ENCODE results near the gene MICU1. TPM values are rescaled to one million over a fixed set of nuclear protein-coding genes. Genes with fewer than 3 reads are reported as not detected.

Gene MICU1
- total RNA-seq, 2 experiments from 2014 or later, result 41.2 to 41.7 TPM

GRCh38 chr10:72587568-72587967, 38.3 kb downstream of the MICU1 start:
- Mint-ChIP-seq H3K27me3 (no peaks in the 10 kb centered on the region), H3K9me3 (peaks cover 4% of the 10 kb centered on the region), H3K36me3 (peaks cover 7% of the 10 kb centered on the region), H3K4me3 (no peak overlapping the region), H3K4me1 (ENCODE audit: low read depth) (peaks cover 17% of the 10 kb centered on the region), H3K27ac (no peak overlapping the region)
- CTCF ChIA-PET, result no interaction called here
- no peak for DNase-seq
- POLR2A ChIA-PET, result no interaction called here
- intact Hi-C loops (cut with micrococcal nuclease), result no loop called here

- no peaks in the 10 kb centered on the region for H3K4me1 Mint-ChIP-seq (ENCODE audit: low read depth)
- H3K36me3 Mint-ChIP-seq, result no peaks in the 10 kb centered on the region
- no peaks in the 10 kb centered on the region for H3K9me3 Mint-ChIP-seq
- CTCF ChIA-PET, result no interaction called here
- no peak for DNase-seq
- H3K27me3 Mint-ChIP-seq, result no peaks in the 10 kb centered on the region
- intact Hi-C loops (cut with micrococcal nuclease), result no loop called here
- H3K4me3 Mint-ChIP-seq, result no peak overlapping the region
- H3K27ac Mint-ChIP-seq, result no peak overlapping the region
- POLR2A ChIA-PET, result no interaction called here
These were observed 51.2 kb downstream of the MICU1 start for GRCh38 chr10:72574636-72575035.

GRCh38 chr10:72573079-72573478, 52.8 kb downstream of the MICU1 start:
- no peaks in the 10 kb centered on the region for H3K27me3 Mint-ChIP-seq
- H3K4me3 Mint-ChIP-seq, result no peak overlapping the region
- no peak overlapping the region for H3K27ac Mint-ChIP-seq
- ChIA-PET POLR2A (no interaction called here), CTCF (no interaction called here)
- DNase-seq, result no peak
- no peaks in the 10 kb centered on the region for H3K4me1 Mint-ChIP-seq (ENCODE audit: low read depth)
- intact Hi-C loops (cut with micrococcal nuclease), result no loop called here
- H3K9me3 Mint-ChIP-seq, result no peaks in the 10 kb centered on the region
- H3K36me3 Mint-ChIP-seq, result no peaks in the 10 kb centered on the region

DNA sequence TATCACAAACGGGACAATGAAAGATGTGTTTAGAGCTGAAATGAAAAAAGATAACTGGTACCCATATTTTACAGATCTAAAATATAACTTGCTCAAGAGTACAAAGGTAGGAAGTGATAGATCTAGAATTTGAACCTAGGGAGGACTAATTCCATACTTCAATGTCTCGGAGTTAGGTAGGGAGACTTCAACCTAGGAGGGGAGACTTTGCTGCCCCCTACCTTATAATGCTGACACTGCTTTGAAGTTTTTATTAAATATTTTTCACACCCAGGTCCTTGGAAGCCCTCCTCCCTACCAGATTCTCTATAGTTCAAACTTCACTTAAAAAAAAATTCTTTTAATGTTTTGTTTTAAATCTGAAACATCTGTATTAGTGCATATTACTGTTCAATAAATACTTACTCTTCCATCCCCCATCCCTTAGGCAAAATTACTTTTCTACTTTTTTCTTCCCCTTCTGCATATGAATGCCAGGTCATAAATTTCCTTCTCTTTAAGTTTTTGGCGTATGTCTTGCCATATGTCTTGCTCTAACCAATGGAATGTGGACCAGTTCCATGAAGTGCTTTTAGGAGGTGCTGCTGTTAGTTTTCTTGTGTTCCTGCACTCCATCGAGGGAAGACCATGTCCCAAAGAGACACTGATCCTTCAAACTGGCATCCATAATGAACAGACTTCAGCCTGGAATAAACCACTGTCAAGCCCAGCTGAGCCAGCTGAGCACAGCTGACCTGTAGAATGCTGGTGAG, 57.8 kb downstream of the MICU1 start:
- Mint-ChIP-seq H3K4me3 (no peak overlapping the region), H3K27ac (no peak overlapping the region), H3K9me3 (no peaks in the 10 kb centered on the region), H3K36me3 (peaks cover 18% of the 10 kb centered on the region), H3K27me3 (no peaks in the 10 kb centered on the region), H3K4me1 (ENCODE audit: low read depth) (peaks cover 16% of the 10 kb centered on the region)
- ChIA-PET POLR2A (no interaction called here), CTCF (interaction anchor here (0.9 to 1.2 kb wide), 2 partner anchors 12 to 203 kb away, joined by 3 read pairs; no protein-coding TSS in a partner anchor)
- intact Hi-C loops (cut with micrococcal nuclease), result loop anchor here (2.0 kb wide), 1 partner anchor 203 kb away; no protein-coding TSS in a partner anchor
- no peak for DNase-seq

DNA sequence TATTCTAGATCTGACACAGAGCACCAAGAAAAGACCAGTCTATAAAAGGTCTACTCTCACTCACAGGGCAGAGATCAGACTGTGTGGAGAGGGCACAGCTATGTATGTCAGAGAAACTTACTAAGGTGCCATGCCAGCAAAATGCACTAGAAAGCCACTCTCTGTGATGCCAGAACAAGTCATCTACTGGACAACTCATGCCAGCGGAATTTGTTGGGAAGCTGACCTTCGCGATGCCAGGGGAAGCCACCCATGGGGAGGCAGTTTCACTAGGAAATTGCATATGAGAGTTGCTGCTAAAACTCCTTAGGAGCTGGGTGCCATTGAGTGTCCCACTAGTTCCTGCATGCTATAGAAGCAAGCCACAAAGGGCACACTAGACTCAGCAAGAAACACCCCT, 58.5 kb downstream of the MICU1 start:
- H3K4me3 Mint-ChIP-seq, result no peak overlapping the region
- POLR2A ChIA-PET, result interaction anchor here (0.5 kb wide), 1 partner anchor 58 kb away, joined by 3 read pairs; the partner anchor contains the start of gene MICU1
- no peak for DNase-seq
- H3K4me1 Mint-ChIP-seq (ENCODE audit: low read depth), result peaks cover 23% of the 10 kb centered on the region
- no peak overlapping the region for H3K27ac Mint-ChIP-seq
- H3K9me3 Mint-ChIP-seq, result no peaks in the 10 kb centered on the region
- H3K27me3 Mint-ChIP-seq, result no peaks in the 10 kb centered on the region
- H3K36me3 Mint-ChIP-seq, result peaks cover 22% of the 10 kb centered on the region
- CTCF ChIA-PET, result interaction anchor here (0.8 to 1.2 kb wide), 3 partner anchors 9 to 202 kb away, joined by 3 read pairs; no protein-coding TSS in a partner anchor
- intact Hi-C loops (cut with micrococcal nuclease), result no loop called here

- intact Hi-C loops (cut with micrococcal nuclease), result loop anchor here (1.0 kb wide), 1 partner anchor 127 kb away; no protein-coding TSS in a partner anchor
- peak; percentile 70 for DNase-seq
- Mint-ChIP-seq H3K4me3 (no peak overlapping the region), H3K9me3 (no peaks in the 10 kb centered on the region), H3K4me1 (ENCODE audit: low read depth) (peaks cover 34% of the 10 kb centered on the region), H3K27me3 (no peaks in the 10 kb centered on the region), H3K36me3 (peaks cover 40% of the 10 kb centered on the region), H3K27ac (peak overlapping the region; percentile 77)
- CTCF ChIA-PET, result interaction anchor here (0.8 kb wide), 1 partner anchor 61 kb away, joined by 3 read pairs; the partner anchor contains the start of gene MICU1
- POLR2A ChIA-PET, result interaction anchor here (0.6 to 1.1 kb wide), 3 partner anchors 61 to 531 kb away, joined by 3 to 4 read pairs (median 3); partner anchors contain the start of gene MICU1
These were observed 61.3 kb downstream of the MICU1 start for GRCh38 chr10:72564596-72564995.

DNA sequence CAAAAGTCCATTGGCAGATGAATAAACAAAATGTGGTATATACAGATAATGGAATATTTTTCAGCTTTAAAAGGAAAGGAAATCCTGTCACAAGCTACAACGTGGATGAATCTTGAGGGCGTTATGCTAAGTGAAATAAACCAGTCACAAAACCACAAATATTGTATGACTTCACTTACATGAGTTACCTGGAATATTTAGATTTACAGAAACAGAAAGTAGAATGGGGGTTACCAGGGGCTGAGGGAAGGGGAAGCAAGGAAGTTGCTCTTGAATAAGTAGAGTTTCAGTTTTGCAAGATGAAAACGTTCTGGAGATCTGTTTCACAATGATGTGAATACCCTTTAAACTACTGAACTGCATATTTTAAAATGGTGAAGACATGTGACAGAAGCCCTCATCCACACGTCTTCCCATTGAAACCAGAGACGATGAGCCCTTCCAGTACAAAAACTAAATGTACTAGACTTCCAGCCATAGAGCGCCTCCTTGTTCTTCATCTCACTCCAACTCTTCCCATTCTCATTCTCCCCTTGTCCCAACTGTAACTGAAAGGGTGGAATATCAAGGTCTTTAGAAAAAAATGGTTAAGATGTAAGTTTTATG, 62.4 kb downstream of the MICU1 start:
- Mint-ChIP-seq H3K4me1 (ENCODE audit: low read depth) (peaks cover 34% of the 10 kb centered on the region), H3K9me3 (no peaks in the 10 kb centered on the region), H3K4me3 (peak overlapping the region; percentile 18), H3K36me3 (peaks cover 43% of the 10 kb centered on the region), H3K27ac (peak overlapping the region; percentile 79), H3K27me3 (no peaks in the 10 kb centered on the region)
- intact Hi-C loops (cut with micrococcal nuclease), result loop anchor here (1.0 to 2.0 kb wide), 2 partner anchors 62 to 193 kb away; no protein-coding TSS in a partner anchor
- ChIA-PET POLR2A (interaction anchor here (1.0 to 1.3 kb wide), 2 partner anchors 62 to 128 kb away, joined by 3 to 4 read pairs; partner anchors contain the start of genes MCU and MICU1), CTCF (no interaction called here)
- DNase-seq, result peak; percentile 37

DNA sequence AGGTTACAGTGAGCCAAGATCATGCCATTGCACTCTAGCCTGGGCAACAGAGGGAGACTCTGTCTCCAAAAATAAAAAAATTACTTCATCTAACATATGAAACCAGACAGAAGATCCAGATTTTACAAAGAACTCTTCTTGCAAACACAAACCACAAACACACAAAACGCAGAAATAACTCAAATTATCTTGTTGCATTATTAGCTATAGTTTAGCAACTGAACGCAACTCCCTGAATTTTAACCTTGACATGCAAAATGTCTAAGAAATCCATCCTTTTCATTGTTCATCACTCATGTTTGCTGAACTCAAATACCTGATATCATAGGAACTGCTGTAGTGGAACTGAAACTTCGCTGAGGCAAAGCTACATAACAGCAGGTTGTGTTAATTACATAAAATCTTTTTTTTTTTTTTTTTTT, 64.1 kb downstream of the MICU1 start:
- Mint-ChIP-seq H3K4me3 (no peak overlapping the region), H3K27me3 (no peaks in the 10 kb centered on the region), H3K9me3 (no peaks in the 10 kb centered on the region), H3K4me1 (ENCODE audit: low read depth) (peaks cover 34% of the 10 kb centered on the region), H3K36me3 (peaks cover 48% of the 10 kb centered on the region), H3K27ac (no peak overlapping the region)
- no peak for DNase-seq
- ChIA-PET POLR2A (no interaction called here), CTCF (interaction anchor here (0.5 kb wide), 1 partner anchor 9 kb away, joined by 4 read pairs; no protein-coding TSS in a partner anchor)
- intact Hi-C loops (cut with micrococcal nuclease), result loop anchor here (2.0 kb wide), 1 partner anchor 191 kb away; no protein-coding TSS in a partner anchor

DNA sequence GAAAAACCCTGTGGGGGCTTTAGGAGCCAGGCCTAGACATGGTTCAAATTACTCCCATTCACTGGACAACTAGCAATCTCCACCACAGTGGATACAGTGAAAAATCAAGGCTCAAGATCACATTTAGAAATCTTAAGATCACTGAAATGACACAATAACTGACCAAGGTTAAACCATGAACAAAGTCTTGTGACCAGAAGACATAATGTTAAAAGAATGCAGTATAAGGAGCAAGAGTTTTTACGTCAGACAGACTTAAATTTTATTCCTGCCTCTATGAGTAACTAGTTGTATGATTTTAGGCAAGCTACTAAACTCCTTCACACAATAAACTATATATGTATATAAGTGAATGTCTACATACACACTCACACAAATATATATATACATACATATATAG, 68.5 kb downstream of the MICU1 start:
- ChIA-PET CTCF (no interaction called here), POLR2A (no interaction called here)
- Mint-ChIP-seq H3K4me3 (no peak overlapping the region), H3K9me3 (no peaks in the 10 kb centered on the region), H3K27ac (no peak overlapping the region), H3K27me3 (no peaks in the 10 kb centered on the region), H3K36me3 (peaks cover 27% of the 10 kb centered on the region), H3K4me1 (ENCODE audit: low read depth) (peaks cover 11% of the 10 kb centered on the region)
- intact Hi-C loops (cut with micrococcal nuclease), result no loop called here
- no peak for DNase-seq

DNA sequence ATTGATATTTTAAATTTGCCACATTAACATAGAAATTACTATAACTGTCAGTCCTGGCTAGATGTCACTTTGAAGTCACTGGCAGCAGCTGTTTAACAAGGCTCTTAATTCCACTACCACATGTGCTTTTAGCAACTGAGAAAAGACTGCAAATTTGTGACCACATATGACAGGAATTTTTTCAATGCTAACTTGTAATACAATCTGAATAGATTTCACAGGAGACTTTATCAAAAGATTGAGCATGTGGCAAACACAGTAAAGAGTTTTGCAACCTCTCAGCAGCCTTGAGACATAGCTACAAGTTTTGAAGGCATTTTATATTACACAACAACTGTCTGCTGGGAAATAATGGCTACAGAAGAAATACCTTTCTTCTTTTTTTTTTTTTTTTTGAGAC, 73.0 kb downstream of the MICU1 start:
- no peak overlapping the region for H3K27ac Mint-ChIP-seq
- H3K9me3 Mint-ChIP-seq, result no peaks in the 10 kb centered on the region
- ChIA-PET POLR2A (no interaction called here), CTCF (no interaction called here)
- intact Hi-C loops (cut with micrococcal nuclease), result no loop called here
- DNase-seq, result no peak
- H3K36me3 Mint-ChIP-seq, result peaks cover 11% of the 10 kb centered on the region
- no peaks in the 10 kb centered on the region for H3K27me3 Mint-ChIP-seq
- no peak overlapping the region for H3K4me3 Mint-ChIP-seq
- H3K4me1 Mint-ChIP-seq (ENCODE audit: low read depth), result no peaks in the 10 kb centered on the region

- Mint-ChIP-seq H3K27me3 (no peaks in the 10 kb centered on the region), H3K4me1 (ENCODE audit: low read depth) (no peaks in the 10 kb centered on the region), H3K27ac (no peak overlapping the region), H3K36me3 (peaks cover 14% of the 10 kb centered on the region), H3K9me3 (no peaks in the 10 kb centered on the region), H3K4me3 (no peak overlapping the region)
- ChIA-PET POLR2A (no interaction called here), CTCF (no interaction called here)
- no peak for DNase-seq
- intact Hi-C loops (cut with micrococcal nuclease), result no loop called here
These were observed 75.6 kb downstream of the MICU1 start for GRCh38 chr10:72550239-72550638.

- Mint-ChIP-seq H3K27ac (no peak overlapping the region), H3K9me3 (peaks cover 14% of the 10 kb centered on the region), H3K36me3 (peaks cover 37% of the 10 kb centered on the region), H3K4me1 (ENCODE audit: low read depth) (no peaks in the 10 kb centered on the region), H3K27me3 (no peaks in the 10 kb centered on the region), H3K4me3 (no peak overlapping the region)
- DNase-seq, result no peak
- POLR2A ChIA-PET, result no interaction called here
- intact Hi-C loops (cut with micrococcal nuclease), result no loop called here
- CTCF ChIA-PET, result no interaction called here
These were observed 80.3 kb downstream of the MICU1 start for GRCh38 chr10:72545546-72545945.

Data from activated CD4-positive, alpha-beta memory T cell treated with anti-CD3 and anti-CD28 coated beads for 36 hours (primary cell).